Renal cortex interstitium (tissue), 11 donors: Measurements from ENCODE around the gene FGGY. TPM values are rescaled to one million over a fixed set of nuclear protein-coding genes. Genes with fewer than 3 reads are reported as not detected.

Source experiments
- DNase-seq, 11 donors: peaks; one replicate each; pipeline ENCODE4 v3.0.0-alpha.2; 2013; ENCODE audit warnings: low read depth in 9 of 11, low spot score in 4 of 11; ENCODE audit errors: extremely low read depth in 1 of 11
- polyA plus RNA-seq, 3 donors: library from polyadenylated mRNA; unstranded; fragments of 120-200 nt; gene quantifications; one replicate each; pipeline ENCODE4 v1.2.1, GENCODE V29; 2013; ENCODE audit not compliant: insufficient read length in 3 of 3

The FGGY gene
- polyA plus RNA-seq, 3 donors, result 21.4 to 22.1 (median 21.9) TPM

DNA sequence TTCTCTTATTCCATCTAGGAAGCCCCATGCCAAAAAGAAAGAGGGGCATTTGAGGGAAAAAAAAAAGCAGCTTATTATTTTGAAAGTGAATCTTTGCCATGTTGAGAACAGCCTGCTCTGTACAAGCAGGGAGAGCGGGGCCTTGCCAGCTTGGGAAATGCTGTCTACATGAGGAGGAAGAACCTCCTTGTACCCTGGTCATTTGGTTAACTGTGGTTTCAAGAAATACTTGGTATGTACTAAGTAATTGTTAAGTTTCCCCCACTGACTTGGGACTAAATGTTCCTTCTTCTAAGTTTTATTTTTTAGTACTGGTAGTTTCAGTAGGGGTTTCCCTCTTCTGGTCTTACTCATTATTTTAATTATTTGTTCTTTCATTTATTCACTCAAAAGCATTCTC is 373.8 kb downstream of the FGGY start:
- DNase-seq, result no peak

- no peak for DNase-seq
Measured at GRCh38 chr1:59671066-59671952, 374.4 kb downstream of the FGGY start.

GRCh38 chr1:59671953-59672305 is 375.0 kb downstream of the FGGY start:
- no peak for DNase-seq

- no peak for DNase-seq
Measured at GRCh38 chr1:59672851-59673572, 376.1 kb downstream of the FGGY start.

DNA sequence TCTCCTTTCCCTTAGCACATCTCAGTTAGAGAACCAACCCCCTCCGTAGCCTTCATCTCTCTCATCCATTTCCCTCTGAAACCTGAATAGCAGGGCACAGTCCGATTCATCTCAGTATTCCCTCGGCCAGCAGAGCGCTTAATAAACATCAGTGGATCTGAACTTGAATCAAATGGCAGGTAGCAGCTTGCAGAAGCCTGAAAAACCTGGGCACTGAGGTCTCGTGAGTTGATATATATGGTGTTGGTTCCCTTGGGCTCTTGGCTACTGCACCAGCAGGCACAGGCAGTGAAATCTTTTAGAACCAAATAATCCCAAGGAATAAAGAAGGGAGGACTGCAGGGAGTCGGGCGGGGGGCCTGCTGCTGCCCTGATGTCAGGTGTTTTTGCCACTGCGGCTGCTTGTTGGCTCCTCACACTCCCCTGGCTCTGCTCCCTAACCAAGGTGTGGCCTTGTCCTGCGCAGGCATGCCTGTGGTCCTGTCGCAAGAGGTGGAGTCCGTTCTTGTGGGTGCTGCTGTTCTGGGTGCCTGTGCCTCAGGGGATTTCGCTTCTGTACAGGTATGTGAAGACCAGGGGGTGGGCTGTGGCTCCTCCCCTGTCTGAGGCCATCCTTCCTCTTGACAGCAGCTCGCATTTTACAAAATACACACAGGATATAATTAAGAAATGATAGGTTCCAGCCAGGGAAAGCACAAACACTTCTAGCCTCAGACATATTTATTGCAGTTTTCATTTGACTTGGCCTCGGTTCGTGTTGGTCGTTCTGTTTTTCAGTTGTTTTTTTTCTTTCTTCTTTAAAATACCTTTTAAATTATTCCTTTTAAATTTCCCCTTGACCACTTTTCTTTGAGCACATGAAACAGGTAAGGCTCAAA is 376.9 kb downstream of the FGGY start:
- no peak for DNase-seq

GRCh38 chr1:59674595-59674994 is 377.7 kb downstream of the FGGY start:
- DNase-seq, result no peak

GRCh38 chr1:59675936-59676335 is 379.0 kb downstream of the FGGY start:
- no peak for DNase-seq

- no peak for DNase-seq
Measured at GRCh38 chr1:59678040-59678439, 381.1 kb downstream of the FGGY start.

GRCh38 chr1:59678493-59679228 is 381.8 kb downstream of the FGGY start:
- peak in 7 of 11 donors; percentile 45 to 73 (median 69) for DNase-seq

DNA sequence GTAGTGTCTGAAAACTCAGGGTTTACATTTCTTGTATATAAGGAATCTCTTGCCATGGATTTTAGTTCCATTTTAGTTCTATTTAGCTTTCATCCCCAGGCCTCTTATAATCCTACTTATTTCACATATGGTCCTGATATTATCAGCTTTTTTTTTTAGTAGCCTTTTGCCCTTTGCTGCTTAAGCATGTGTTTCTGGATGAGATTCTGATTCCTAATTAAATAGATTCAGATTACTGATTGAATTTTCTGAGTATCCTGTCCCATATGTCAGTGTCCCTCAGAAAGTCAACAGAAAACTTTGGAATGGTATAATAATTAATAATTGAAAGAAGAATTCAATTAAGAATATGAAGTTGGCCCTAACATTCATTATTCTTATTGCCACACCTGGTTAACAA is 383.1 kb downstream of the FGGY start:
- no peak for DNase-seq

GRCh38 chr1:59682396-59683080 is 385.6 kb downstream of the FGGY start:
- DNase-seq, result no peak

GRCh38 chr1:59683197-59683596 is 386.3 kb downstream of the FGGY start:
- no peak for DNase-seq

GRCh38 chr1:59684698-59685097 is 387.8 kb downstream of the FGGY start:
- DNase-seq, result no peak

DNA sequence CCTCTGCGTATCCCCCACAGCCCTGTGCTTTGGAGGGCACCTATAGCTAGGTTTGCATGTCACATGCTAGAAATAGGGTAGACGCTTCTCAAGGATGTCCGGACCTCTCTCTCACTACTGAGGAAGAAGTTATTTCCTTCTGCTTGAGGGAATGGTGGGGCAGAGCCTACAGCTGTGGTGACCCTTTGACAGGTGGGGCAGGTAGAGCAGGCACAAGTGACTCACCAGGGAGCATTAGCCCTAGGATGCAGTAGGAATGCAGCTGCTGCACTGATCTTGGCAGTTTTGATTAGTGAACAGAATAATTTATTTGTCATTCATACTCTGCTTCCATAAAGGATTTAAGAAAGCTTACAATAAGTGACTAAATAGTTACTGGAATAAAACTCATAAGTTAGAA is 388.2 kb downstream of the FGGY start:
- no peak for DNase-seq

- no peak for DNase-seq
Measured at GRCh38 chr1:59685666-59686065, 388.8 kb downstream of the FGGY start.

- no peak for DNase-seq
Measured at GRCh38 chr1:59686170-59686569, 389.3 kb downstream of the FGGY start.

DNA sequence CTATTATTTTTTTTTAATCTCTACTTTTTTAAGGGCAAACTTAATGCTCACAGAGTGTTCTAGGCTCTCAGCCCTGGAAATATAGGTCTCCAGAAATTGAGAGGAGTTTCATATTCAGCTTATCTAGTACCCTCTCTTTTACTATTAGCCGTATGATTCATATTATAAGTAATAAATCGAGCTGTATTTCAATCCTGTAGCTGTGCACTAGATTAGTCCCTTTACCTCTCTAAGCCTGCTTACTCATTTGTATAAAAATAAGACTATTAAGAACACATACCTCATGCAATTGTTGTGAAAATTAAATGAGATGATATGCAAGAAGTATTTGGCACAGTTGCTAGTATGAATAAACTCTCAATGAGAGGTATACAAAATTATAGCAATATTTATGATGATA is 389.7 kb downstream of the FGGY start:
- no peak for DNase-seq

DNA sequence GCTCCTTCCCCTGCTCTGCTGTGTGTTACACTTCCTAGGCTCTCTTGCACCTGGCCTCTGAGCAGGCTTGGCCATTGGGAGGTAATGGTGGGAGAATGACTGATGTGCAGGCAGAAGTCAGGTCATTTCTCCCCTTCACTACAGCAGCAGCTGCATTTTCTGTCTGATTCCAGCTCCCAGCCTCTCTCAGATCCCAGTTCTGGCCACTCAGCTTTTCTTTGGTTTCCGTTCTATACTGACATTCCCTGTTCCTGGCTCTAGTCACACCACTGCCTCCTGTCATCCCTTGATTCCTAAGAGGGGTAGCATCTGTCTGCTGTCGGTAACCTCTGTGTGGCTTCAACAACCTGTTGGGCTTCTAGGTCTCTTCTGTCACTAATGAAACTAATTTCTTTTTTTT is 390.2 kb downstream of the FGGY start:
- no peak for DNase-seq
